HUDEP-2 (cell line): Measurements from ENCODE around the gene MB.

Source experiments
- DNase-seq, 76 experiments: peaks; one replicate each; lab custom pipeline; 2025; ENCODE audit not compliant: unreplicated experiment in 76 of 76; lab: John Stamatoyannopoulos, UW

MB gene

DNA sequence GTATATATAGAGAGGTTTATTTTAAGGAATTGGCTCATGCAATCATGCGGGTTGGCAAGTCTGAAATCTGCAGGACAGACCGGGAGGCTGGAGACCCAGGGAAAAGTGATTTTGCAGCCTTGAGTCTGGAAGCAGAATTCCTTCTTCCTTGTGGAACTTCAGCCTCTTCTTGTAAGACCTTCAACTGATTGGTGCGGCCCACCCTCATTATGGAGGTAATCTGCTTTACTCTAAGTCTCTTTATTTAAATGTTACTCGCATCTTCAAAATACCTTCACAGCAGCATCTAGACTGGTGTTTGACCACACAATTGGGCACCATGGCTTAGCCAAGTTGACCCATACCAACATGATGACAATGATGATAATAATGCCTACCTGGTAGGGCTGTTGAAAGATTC is 17.8 kb downstream of the MB start:
- DNase-seq = no peak

DNA sequence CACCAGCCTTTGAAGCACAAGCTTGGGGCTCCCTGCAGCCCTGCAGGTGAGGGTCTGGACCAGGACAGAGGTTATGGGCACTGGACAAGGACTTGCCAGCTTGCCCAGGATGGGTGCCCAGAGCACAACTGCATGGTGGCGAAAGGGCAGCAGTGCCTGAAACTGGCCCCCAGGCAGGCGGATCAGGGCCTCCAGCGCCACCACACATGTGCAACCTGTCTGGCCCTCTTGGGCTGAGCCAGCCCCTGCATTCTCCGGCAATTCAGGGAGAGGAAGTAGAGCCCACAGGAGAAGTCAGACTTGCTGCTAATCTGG is 18.8 kb downstream of the MB start:
- DNase-seq = no peak

DNA sequence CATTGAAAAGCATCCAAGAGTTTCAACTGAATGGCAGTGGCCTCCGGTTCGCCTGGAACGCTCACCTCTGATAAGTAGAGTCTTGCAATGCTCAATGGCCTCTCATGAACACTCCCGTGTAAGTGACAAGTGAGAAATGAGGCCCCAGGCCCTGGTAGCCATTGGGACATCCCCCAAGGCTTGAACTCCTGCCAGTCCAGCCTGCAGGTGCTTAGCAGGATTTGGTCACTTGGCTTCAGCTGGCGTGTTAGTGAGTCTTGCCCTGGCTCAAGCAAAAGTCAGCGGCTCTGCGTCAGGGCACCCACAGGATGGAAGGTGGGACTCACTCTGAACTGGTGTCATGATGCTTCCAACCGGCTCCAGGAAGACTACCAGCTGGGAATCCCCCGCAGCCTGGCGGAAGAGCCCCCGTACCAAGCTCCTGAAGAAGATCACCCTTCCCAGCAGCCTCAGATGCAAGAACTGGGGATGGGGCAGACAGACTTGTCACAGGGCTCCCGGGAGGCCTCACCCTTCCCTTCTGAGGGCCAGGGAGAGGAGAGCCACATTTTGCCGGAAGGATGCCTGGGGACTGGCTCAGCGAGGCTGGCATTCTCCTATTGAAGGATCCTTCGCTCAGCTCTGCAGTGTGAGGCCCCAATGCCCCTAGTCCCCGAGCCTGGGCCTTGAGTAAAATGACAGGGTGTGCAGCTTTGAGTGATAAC is 19.3 kb downstream of the MB start:
- no peak for DNase-seq

DNA sequence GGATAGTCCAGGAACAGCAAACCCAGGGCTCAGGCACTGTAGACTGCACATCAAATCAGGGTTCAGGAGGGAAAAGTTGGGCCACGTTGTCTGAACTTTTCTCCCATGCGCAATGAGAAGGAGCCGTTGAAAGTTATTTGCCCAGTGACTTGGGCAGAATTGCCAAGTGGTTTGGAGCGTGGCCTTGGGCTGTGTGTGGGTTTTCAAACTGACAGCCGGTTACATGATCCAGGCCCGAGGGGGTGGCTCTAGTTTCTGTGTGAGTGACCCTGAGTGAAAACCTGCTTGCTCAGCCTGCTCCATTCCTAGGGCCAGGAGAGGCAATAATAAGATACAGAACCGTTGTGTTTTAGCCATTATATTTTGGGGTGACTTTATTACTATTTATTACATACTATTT is 20.3 kb downstream of the MB start:
- no peak for DNase-seq

DNA sequence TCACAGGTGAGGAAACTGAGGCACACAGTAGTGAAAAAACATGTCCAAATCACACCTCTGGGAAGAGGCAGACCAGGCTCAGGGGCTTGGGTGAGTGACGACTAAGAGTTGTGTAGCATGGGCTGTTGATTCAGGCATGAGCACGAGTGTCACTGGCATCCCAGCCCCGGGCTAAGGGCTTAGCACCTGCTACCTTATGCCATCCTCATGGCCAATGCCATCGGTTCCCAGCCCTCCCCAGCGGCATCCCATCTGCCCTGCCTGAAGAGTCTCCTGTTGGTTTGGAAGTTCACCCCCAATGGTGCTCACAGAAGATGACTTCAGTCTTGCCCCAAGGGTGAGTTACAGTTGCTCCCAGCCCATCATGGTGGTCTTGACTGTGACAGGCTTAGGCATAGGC is 22.4 kb downstream of the MB start:
- DNase-seq = no peak

DNA sequence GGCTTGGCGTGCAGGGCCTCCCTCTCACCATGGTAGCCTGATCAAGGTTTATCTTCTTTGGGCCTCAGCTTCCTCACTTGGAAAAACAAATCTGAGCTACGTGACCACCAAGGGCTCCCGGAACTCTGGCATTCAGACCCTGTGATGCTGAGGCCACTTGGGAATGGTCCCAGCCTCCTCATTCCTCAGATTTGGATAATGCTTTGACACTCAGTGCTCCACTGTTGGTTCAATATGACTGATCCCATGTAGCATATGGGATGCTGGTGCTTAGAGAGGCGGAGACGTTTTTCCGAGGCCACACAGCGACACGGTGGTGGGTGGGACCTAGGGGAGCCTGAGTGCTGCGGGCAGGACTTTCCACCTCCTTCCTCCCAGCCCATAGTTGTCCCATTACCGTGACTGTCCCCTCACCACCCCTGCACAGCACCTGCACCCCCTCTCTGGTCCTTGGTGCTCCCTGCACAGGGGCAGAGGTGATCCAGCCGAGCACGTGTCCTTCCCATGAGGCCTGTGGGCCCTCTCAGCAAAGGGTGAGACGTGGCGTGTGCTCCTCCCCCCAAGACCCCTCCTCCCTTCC is 23.1 kb downstream of the MB start:
- DNase-seq = no peak

DNA sequence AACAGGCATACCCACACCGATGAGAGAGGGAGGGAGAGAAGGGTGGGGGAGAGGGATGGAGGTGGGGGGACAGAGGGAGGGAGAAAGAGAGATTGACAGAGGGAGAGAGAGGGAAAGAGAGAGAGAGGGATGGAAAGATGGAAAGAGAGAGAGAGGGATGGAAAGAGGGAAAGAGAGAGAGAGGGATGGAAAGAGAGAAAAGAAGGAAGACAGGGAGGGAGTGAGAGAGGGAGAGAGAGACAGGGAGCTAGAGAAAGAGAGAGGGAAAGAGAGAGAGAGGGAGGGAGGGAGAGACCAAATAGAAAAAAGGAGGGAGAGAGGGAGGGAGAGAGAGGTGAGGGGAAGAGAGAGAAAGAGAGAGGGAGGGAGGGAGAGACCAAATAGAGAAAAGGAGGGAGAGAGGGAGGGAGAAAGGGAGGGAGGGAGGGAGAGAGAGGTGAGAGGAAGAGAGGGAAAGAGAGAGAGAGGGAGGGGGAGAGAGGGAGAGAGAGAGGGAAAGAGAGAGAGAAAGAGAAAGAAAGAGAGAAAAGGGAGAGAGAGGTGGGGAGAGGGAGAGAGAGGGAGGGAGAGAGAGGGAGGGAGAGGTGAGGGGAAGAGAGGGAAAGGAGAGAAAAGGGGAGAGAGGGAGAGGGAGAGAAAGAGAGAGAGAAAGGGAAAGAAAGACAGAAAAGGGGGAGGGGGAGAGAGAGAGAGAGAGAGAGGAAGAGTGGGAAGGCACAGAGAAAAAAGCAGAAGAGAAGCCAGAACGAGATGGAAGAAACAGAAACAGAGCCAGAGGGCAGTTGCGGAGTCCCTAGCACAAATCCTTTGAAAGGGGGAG is 23.8 kb downstream of the MB start:
- DNase-seq = no peak

DNA sequence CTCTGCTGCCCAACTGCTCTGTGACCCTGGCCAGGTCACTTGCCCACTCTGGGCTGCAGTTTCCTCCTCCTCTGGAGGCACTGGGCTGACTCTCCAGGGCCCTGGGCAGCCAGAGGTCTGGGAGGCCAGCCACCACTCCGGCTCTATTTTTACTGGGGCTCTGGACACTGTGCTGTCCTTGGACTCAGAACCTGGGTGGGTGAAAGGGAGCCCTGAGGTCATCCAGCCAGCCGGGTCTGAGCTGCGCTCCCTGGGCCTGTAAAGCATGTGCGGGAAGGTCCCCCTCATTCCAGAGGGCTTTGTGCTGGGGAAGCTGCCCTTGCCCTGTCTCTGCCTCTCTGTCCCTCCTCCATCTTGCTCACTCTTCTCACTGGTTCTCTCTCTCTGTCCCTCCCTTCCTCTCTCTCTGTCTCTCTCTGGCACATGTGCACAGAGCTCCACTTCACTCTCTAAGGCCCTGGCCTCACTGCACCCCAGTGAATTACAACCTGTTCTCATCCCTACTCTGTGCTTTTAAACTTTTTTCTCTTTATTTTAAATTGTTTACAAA is 24.6 kb downstream of the MB start:
- no peak for DNase-seq

DNA sequence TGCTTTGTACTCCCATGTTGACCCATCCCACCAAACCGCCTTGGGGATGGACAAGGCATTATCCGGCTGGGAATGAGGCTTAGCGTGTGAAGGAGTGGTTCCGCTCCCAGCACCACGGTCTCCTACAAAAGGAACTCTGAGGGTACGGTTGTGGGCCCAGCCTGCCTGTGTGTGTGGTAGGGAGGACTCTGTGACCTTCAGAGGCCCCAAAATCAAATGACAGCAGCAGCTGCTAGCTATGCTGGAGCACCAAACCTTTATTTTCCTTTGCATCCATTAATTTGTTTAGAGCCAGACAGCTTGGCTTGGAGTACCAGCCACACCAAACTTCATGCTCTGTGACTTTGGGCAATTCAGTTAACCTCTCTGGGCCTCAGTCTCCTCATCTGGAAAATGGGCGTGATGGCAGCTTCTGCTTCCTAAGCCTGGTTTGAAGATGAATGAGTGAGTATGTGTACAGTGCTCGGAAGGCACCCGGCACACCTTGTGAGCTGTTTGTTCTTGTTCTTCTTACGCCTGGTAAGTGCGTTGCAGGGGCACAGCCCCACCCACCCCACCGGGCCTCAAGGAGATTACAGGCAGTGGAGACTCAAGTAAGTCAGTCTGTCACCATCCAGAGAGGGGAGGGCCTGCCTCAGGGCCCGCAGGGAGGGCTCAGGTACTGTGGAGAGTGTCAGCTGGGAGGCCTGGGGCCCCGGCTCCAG is 25.3 kb downstream of the MB start:
- DNase-seq = no peak

DNA sequence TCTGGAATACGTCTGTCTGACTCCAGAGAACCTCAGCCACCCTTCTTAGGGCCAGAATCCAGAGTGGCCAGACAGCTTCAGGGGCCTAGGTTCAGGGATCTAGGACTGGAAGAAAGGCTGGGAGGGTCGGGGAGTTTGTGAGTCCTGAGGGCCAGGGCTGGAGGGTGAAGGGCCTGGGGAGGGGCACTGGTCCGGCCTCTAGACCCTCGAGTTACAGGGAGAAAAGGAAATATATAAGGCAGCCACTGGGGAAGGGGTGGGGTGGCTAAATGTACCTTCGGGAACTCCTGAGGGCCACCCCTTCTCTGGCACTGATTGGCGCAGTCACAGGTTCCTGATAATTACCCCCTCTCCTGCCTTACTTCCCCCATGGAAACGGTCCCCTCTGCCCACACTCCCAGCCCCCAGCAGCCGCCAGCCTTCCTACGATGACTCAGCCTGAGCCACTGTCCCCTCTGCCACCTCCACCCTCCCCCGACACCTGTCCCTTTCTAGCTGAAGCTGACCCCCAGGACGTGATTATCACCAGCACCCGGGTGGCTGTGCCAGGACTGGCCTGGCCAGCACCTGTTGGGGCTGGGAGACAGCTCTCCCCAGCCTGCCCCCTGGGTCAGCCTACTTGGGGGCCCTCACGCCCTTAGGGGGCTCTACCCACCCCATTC is 26.4 kb downstream of the MB start:
- DNase-seq = no peak

DNA sequence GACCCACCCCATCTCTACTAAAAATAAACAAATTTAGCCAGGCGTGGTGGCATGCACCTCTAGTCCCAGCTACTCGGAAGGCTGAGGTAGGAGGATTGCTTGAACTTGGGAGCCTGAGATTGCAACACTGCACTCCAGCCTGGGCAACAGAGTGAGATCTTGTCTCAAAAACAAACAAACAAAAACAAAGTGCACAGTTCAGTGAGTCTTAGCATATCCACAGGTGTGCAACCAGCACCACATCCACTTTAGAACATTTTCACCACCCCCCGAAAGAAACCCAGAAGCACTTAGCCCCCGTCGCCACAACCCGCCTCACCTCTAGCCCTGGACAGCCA is 27.4 kb downstream of the MB start:
- DNase-seq = no peak

DNA sequence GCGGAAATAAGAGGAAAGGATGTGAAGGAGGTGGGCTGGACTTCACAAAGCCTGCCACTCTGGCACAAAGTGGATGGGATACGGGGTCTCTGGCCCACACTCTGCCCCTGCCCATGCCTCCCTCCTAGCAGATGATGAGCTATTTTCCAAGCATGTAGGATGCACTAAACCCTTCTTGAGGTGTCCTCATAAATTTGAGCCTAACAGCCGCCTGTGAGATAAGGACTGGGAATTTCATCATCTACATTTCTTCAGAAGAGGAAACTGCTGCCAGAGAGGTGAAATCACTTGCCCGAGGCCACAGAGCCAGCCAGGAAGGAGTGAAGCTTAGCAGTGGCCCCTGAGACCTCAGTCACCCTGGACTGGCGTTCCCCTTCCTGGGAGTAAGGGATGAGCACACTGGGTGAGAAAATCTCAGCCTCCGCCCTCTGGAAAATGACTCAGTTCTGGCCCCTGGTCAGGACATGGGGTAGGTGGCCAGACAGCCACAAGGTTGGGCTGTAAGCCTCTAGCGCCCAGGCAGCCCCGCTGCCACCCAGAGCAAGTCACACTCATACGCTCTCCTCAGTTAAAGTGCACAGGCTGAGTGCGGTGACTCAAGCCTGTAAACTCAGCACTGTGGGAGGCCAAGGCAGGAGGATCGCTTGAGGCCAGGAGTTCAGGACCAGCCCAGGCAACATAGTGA is 27.9 kb downstream of the MB start:
- DNase-seq = no peak

DNA sequence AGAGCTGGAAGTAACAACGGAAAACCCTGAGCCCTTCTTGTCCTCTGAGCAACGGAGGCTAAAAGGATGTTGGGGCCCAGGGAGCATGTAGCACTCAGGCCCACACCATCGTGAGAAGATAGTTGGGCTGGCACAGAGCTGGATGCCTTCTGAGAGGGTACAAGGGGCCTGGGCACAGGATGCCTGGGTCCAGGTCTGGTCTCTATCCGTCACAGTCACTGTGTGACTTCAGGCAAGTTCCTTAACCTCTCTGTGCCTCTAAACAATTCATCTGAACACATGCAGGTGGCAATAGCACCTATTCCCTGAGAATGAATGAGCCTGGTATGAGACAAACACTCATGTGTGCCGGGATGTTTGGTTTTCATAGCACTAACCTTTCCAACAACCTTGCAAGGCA is 29.2 kb downstream of the MB start:
- DNase-seq = no peak

DNA sequence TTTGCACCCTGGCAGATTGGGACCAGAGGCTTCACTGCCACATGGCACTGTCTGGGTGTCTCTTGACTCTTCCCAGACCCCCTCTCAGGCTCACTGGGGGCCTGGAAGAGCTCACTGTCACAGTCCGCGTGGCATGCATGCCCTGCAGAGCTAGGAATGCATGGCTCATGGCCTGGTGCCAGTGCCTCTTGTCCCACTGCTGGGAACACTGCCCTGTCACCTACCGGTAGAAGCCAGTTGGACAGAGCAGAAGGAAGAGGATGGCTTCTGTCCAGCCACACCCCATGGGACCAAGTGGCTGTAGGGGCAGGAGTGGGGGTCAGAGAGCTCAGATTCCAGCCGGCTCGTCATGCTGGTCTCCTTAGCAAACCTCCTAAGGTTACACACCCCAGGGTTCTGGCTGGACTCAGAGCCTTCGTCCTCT is 29.7 kb downstream of the MB start:
- no peak for DNase-seq

DNA sequence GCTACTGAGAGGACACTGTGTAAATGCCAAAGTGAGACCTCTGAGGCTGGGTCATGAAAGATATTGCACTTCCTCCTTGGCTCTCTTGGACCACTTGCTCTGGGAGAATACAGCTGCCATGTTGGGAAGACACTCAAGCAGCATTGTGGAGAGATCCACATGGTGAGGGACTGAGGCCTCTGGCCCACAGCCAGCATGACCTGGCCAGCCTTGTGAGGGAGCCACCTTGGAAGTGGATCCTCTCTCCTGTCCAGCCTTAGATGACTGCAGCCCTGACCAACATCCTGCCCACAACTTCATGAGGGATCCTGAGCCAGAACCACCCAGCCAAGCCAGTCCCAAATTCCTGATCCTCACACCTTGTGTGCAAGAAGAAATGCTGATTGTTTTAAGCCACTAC is 30.4 kb downstream of the MB start:
- no peak for DNase-seq

DNA sequence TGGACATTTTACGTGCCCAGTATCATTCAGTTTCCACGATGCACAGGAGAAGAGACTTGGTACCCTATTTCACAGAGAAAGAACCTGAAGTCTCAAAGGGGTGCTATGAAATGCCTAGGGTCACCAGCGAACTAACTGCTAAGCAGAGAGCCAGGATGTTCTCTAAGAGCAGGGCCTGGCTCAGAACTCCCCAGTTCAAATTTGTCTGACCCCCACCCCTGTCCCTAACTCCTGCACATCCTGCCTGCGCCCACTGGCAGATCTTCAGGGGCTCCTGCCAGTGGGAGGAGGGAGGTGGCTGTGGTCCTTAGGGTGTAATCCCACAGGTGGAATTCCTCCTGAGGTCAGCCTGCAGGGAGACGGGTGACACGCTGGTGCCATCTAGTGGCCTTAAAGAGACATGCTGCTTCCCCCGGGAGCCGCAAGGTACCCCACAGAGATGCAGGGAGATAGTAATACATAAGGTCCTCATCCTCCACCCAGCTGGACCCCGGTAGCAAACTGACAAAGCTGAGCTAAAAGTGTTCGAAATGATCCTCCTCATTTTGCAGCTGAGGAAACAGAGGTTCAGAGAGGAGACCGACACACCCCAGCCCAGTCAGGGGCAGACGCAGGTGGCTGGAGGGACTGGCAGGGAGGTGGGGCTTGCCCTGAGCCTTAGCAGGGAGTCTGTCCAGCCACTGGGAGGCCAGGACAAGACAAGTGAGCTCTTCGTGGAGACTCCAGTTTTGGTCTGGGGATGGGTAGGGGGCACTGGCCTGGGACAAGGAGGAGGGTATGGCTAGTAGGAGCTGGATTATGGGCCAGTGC is 34.1 kb downstream of the MB start:
- peak in 30 of 76 experiments; percentile 1 to 45 (median 8) for DNase-seq

DNA sequence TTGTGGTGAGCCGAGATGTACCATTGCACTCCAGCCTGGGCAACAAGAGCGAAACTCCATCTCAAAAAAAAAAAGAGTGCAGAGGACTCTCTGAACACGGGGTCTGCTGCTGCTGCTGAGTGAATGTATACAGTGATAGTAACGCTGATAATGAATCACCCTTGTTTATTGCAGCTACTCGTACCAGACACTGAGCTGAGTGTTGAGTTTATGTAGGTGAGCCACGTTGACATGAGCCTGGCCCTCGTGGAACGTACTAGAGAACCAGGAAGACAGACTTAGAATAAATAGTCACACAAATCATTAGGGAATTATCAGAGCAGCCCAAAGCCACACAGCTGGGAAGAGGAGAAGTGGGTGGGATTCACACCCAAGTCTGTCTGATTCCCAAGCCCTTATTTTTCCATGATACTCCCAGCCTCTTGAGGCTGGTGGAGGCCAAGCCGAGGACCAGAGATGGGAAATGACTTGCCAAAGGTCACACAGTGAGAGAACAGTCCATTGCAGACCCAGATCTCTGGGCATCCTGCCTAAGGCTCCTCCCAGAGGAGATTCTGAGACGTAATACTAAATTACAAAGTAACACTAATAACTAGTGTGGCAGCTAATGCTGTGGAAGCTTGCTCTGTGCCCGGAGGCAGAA is 34.8 kb downstream of the MB start:
- no peak for DNase-seq

DNA sequence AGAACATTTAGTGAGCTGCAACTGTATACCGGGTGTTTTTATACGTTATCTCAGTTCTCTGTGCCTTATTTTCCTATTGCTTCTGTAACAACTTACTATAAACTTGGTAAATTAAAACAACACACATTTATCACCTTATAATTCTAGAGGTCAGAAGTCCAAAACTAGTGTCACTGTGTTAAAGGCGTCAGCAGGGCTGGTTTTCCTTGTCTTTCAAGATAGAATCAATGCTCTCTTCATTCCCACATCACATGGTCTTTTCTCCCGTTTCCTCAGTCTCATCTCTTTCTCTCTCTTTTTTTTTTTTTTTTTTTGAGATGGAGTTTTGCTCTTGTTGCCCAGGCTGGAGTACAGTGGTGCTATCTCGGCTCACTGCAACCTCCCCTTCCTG is 36.1 kb downstream of the MB start:
- no peak for DNase-seq
